Cortex of kidney (tissue), 1 donor: ENCODE data around the gene SEMA6B.
"Not testable (repeated sequence)": the region's sequence is repeated elsewhere in the genome, so short reads cannot be mapped to it uniquely, and the experiment has no call there.

Experiments used
- DNase-seq: peaks from one replicate; lab custom pipeline; 2025; lab: John Stamatoyannopoulos, UW

Gene SEMA6B

DNA sequence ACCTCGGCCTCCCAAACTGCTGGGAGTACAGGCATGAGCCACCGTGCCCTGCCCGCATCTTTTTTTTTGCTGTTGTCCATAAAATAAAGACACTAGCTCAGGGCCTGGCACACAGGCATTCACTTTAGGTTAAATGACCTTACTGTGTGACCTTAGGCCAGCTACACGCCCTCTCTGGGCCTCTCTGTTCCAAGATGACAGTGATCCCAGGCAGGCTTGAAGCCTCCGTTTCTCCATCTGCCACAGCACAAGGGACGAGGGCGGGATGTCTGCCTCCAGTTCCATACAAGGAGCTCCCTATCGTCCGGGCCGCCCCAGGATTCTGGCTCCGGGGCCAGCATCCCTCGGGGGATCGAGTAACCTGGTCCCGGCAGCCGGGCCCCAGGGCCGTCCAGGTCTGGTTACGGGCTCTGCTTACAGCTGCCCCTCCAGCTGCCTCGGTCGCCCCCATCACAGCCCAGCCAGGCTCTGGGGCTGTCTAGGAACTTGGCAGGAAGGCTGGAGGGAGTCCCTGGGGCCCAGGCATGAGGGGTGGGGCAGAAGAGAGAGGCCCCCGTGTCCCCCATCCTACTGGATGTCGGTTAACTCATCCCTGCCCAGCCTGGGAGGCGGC lies 11.9 kb upstream of the SEMA6B start:
- no peak for DNase-seq

GRCh38 chr19:4570916-4571304 lies 11.4 kb upstream of the SEMA6B start:
- no peak for DNase-seq

DNA sequence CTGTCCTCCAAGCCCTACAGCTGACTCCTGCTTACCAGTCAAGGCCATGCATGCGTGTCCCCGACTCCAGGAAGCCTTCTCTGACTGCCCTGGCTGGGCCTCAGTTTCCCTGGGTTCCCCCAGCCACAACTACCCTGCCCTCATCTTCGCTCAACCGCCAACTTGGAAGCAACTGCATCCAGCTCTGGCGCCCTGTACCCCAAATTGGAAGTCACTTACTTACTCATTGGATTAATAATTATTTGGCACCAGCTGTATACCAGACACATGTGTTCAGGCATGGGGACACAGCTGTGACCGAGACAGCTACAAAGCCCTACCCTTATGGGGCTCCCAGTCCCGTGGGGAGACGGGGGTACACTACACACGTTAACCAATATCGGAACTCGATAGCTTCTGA lies 10.9 kb upstream of the SEMA6B start:
- no peak for DNase-seq

- DNase-seq, result no peak
These were observed 9.4 kb upstream of the SEMA6B start for GRCh38 chr19:4568886-4569285.

GRCh38 chr19:4567584-4568071 lies 8.1 kb upstream of the SEMA6B start:
- DNase-seq, result no peak

GRCh38 chr19:4566402-4567051 lies 7.0 kb upstream of the SEMA6B start:
- DNase-seq, result no peak

DNA sequence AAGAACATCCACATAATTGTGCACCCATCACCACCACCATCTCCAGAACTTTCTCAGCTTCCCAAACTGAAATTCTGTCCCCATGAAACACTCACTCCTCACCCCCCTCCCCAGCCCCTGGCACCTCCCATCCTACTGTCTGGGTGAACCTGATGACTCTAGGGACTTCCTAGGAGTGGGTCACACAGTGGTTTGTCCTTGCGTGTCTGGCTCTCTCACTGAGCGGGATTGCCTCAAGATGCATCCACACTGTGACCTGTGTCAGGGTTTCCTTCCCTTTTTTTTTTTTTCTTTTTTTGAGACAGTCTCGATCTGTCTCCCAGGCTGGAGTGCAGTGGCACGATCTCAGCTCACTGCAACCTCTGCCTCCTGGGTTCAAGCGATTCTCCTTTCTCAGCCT lies 4.1 kb upstream of the SEMA6B start:
- DNase-seq, result not testable (repeated sequence)

DNA sequence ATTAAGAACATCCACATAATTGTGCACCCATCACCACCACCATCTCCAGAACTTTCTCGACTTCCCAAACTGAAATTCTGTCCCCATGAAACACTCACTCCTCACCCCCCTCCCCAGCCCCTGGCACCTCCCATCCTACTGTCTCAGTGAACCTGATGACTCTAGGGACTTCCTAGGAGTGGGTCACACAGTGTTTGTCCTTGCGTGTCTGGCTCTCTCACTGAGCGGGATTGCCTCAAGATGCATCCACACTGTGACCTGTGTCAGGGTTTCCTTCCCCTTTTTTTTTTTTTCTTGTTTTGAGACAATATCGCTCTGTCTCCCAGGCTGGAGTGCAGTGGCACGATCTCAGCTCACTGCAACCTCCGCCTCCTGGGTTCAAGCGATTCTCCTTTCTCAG lies 2.6 kb upstream of the SEMA6B start:
- not testable (repeated sequence) for DNase-seq

DNA sequence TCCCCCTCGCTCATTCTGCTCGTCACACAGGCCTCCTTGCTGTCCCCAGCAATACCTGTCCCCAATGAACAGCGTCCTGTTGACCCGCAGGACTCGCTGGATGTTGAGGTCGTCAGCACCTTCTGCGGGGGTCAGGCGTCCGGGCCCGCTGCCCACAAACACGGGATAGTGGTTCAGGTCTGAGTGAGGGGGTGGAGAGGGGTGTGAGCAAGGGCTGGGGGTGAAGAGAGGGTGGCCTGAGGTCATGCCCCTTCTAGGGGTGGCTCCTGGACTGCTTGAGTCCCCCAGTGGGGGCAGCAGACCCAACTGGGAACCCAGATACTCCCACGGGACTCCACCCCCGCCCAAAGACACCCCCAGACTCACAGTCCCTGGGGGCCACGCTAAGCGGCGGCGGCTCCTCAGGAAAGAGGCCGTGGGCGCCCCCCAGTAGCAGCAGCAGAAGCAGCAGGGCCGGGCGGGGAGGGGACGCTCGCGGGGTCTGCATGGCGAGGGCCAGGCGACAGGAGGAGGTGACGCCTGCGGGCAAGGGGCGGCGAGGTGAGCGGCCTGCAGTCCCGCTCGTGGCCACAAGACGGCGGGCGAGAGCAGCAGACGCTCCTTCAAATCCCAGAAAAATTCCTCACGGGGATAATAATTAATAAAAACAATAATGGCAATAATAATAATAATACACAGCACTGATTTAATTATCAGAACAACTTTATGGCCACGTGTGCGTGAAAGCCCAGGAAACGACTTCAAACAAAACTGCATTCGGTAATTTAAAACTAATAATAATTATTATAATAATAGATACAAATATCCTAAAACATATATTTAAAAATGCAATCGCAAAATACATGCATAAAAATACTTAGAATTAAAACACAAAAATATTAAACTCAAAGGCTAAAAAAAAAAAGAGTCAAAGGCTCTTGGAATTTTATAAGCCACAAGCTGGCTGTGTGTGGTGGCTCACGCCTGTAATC lies 1.2 kb downstream of the SEMA6B start:
- DNase-seq, result no peak

- DNase-seq, result no peak
These were observed 2.1 kb downstream of the SEMA6B start for GRCh38 chr19:4557144-4557970.

DNA sequence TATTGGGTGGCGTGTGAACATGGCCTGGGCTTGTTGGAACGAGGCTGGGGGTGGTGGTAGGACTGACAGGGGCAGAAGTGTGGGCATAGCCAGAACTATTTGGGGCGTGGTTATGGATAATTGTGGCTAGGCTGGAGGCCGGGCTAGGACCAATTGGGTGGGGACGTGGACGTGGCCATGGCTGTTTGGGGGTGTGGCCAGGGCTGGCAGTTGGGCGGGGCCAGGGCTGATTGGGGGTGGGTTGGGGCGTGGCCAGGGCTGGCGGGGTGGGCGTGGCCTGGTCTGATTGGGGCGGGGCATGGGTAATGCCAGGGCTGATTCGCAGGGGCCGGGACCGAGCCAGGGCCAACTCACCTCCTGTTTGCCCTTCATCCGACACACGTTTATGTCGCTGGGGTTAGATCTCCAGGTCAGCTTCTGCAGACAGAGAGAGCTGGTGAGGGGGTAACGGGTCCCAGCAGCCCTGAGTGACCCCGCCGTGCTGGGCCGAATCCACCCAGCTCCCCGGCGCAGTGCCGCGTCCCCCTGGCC lies 2.8 kb downstream of the SEMA6B start:
- DNase-seq, result no peak

GRCh38 chr19:4555657-4556561 lies 3.6 kb downstream of the SEMA6B start:
- no peak for DNase-seq

DNA sequence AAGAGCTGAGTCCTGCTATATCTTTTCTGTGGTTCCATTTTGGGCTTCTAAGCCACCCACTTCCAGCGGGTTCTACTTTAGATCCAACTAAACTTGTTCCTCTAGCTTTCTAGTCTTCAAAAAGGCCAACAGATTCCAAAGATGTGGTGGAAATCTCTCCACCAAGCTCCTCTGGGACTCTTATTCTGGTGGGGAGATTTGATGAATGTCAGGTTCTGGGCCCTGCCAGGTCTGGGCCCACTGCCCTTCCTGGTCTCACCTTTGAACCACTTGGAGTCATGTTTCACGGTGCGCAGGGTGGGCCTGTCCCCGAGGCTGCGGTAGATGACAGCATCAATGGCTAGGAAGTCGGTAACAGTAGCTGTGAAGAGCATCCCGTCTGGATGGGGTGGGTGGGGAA lies 4.8 kb downstream of the SEMA6B start:
- DNase-seq, result no peak

GRCh38 chr19:4553775-4554174 lies 5.7 kb downstream of the SEMA6B start:
- no peak for DNase-seq

DNA sequence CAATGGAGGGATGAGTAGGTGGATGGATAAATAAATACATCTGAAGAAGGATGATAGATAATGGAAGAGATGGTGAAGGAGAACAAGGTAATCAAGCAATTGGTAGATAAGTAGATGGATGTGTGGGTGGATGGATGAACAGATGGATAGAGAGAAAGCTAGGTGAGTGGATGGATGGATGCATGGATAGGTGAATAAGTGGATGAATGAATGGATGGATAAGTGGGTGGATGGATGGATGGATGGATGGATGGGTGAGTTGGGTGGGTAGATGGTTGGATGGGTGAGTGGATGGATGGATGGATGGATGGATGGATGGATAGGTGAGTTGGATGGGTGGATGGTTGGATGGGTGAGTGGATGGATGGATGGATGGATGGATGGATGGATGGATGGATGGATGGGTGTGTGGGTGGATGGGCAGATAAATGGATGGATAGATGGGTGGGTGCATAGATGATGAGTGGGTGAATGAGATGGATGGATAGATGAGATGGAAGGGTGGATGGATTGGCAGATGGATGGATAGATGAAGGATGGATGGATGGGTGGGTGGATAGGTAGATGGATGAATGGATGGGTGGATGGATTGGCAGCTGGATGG lies 6.3 kb downstream of the SEMA6B start:
- DNase-seq, result no peak

DNA sequence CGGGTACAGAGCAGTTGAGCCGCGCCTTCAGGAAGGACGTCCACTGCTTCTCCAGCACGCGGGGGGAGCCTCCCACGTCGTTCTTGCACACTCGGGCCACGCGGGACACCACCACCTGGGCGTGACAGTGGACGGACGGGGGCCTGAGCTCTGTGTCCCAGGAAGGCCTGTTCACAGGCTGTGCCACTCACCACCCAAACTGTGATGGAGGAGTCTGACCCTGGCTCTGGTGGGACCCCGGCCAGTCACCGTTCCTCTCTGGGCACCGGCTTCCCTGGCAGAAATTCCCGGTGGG lies 7.0 kb downstream of the SEMA6B start:
- DNase-seq, result no peak

DNA sequence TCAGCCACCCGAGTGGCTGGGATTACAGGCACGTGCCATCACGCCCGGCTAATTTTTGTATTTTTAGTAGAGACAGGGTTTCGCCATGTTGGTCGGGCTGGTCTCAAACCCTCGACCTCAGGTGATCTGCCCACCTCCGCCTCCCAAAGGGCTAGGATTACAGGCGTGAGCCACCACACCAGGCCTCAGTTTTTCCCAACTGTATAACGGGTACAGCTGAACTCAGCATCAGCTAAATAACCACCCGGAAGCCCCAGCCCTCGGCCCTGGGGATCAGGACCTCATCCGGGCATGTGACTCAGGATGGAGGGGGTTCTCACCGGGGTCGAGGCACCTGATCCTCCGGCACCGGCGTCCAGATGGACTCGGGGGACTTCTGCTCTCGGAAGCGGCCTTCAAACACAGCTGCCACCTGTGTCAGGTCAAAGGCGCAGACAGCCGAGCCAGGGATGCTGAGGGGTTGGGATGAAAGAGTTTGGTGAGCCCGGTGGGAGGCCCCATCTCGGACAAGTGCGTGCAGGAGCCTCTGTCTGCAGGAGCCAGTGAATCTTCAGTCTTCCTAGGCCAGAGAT lies 8.9 kb downstream of the SEMA6B start:
- DNase-seq, result no peak

DNA sequence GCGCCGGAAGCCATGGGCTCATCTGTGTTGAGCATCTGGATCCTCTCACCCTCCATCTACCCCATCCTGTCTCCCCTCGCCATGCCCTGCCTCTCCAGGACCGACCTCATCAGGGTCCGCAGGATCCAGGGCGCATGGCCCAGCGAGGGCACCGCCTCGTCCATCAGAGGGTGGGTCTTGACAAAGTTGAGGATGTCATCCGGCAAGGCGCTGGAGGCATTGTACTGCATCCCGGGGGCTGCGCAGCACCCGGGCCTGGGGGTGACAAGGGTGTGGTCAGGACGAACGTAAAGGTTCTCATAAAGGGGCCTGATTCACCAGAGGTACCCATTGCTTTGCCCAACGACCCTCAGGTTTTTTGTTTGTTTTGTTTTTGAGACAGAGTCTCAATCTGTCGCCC lies 9.5 kb downstream of the SEMA6B start:
- DNase-seq, result no peak

- DNase-seq, result no peak
These were observed 11.3 kb downstream of the SEMA6B start for GRCh38 chr19:4548238-4548584.
